Epithelial cell of alveolus of lung (primary cell): Measurements from ENCODE around the gene GRIN2A. TPM values are rescaled to one million over a fixed set of nuclear protein-coding genes. Genes with fewer than 3 reads are reported as not detected.

ENCODE experiments used
- total RNA-seq: library from RNA; depleted of rRNA; stranded (reverse); fragments of >200 nt; gene quantifications from 2 replicates; pipeline ENCODE4 v1.2.1, GENCODE V29; 2015

The GRIN2A gene
- not detected in 2 replicates for total RNA-seq

DNA sequence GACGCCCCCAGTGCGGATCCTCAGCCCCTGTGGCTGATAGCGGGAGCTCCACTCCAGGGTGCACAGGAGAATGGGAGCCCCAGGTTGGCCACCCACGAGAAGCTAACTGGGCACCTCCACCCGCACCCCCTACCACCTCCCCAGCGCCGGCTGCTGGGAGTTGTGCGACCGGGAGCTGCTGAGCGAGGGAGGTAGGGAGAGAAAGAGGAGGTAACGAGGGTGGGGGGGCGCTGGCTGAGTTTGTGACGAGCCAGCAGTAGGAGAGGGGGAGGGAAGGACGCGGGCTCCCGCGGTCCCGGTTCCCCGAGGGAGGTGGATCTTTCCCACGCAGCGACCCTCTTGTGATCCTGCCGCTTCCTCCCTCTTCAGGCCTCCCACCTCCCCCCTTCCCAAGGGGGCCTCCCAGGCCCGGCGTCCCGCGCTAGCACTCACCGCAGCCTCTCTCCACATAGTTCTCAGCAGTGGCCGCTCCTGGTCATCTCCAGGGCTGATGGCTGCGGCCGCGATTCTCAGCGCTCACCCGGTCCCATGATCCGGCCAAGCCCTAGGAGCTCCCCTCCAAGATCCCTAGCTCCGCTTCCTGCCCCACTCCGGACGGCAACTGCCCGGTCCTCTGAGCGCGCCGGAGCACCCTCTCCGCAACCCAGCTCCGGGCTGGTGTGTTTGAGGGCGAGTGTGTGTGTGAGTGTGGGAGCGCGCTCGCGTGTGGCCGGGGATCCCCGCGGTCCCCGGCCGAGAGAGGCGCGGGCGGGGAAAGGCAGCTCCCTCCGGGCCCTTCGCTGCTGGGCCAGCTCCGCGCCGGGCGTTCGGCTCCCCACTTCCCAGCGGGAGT, at the start of gene GRIN2A:
TSS of gene GRIN2A (minus strand) at position 207 of the 832 bp plus-strand sequence. CDS start 2,017 bp downstream, outside the sequence.

Other genes with a start within 250 kb of the GRIN2A start
- 1.8 TPM in 2 replicates for gene ATF7IP2, start 203.6 kb upstream of the GRIN2A start, total RNA-seq